GM19324 (cell line): Measurements from ENCODE around the gene TMEM8B.

Source experiments
- ATAC-seq: cut with Tn5 transposase; IDR thresholded peaks from one replicate; pipeline ENCODE4 v1.9.1; 2021; ENCODE audit warnings: mild to moderate bottlenecking, moderate library complexity; ENCODE audit not compliant: unreplicated experiment, low FRiP score

The TMEM8B gene

GRCh38 chr9:35829084-35829763, at the start of gene TMEM8B:
TSS of gene TMEM8B (plus strand) at chr9:35829228. CDS start at chr9:35829448, 220 bp downstream.
- ATAC-seq = peak; percentile 78

- ATAC-seq = no peak
Measured at GRCh38 chr9:35781066-35781465, 48.0 kb upstream of the TMEM8B start.

- no peak for ATAC-seq
Measured at GRCh38 chr9:35783418-35783817, 45.6 kb upstream of the TMEM8B start.

- ATAC-seq = no peak
Measured at GRCh38 chr9:35789541-35789940, 39.5 kb upstream of the TMEM8B start.

- ATAC-seq = no peak
Measured at GRCh38 chr9:35790025-35790384, 39.0 kb upstream of the TMEM8B start.

GRCh38 chr9:35790385-35791296, 38.4 kb upstream of the TMEM8B start:
- no peak for ATAC-seq

GRCh38 chr9:35791297-35791921, 37.6 kb upstream of the TMEM8B start, which contains the start of gene NPR2:
TSS of gene NPR2 (plus strand) at chr9:35791591. CDS start at chr9:35792409, 818 bp downstream.
- ATAC-seq = no peak

GRCh38 chr9:35792024-35792813, 36.8 kb upstream of the TMEM8B start:
- no peak for ATAC-seq

- no peak for ATAC-seq
Measured at GRCh38 chr9:35792826-35793225, 36.2 kb upstream of the TMEM8B start.

GRCh38 chr9:35793461-35793860, 35.6 kb upstream of the TMEM8B start:
- ATAC-seq = no peak

- ATAC-seq = no peak
Measured at GRCh38 chr9:35795695-35796094, 33.3 kb upstream of the TMEM8B start.

- no peak for ATAC-seq
Measured at GRCh38 chr9:35797311-35798109, 31.5 kb upstream of the TMEM8B start.

GRCh38 chr9:35798658-35799374, 30.2 kb upstream of the TMEM8B start:
- ATAC-seq = no peak

GRCh38 chr9:35800530-35800929, 28.5 kb upstream of the TMEM8B start:
- ATAC-seq = no peak

GRCh38 chr9:35801328-35802128, 27.5 kb upstream of the TMEM8B start:
- ATAC-seq = no peak

GRCh38 chr9:35806101-35806500, 22.9 kb upstream of the TMEM8B start:
- ATAC-seq = no peak

- ATAC-seq = no peak
Measured at GRCh38 chr9:35808433-35808832, 20.6 kb upstream of the TMEM8B start.

- no peak for ATAC-seq
Measured at GRCh38 chr9:35810122-35810521, 18.9 kb upstream of the TMEM8B start.
